Progenitor cell of endocrine pancreas (in vitro differentiated cells): ENCODE results near the gene RAB3IP. TPM values are rescaled to one million over a fixed set of nuclear protein-coding genes. Genes with fewer than 3 reads are reported as not detected.

Experiments used
- DNase-seq: peaks from one replicate; pipeline ENCODE4 v3.0.0; 2021; ENCODE audit warnings: low spot score; ENCODE audit not compliant: unreplicated experiment
- H3K27ac Mint-ChIP-seq: 2 replicates; pipeline ENCODE4 v1.8.0; 2021; ENCODE audit warnings: mild to moderate bottlenecking, moderate library complexity, mixed read lengths
- H3K27me3 Mint-ChIP-seq: 2 replicates; pipeline ENCODE4 v1.8.0; 2021; ENCODE audit warnings: mixed read lengths
- H3K36me3 Mint-ChIP-seq: 2 replicates; pipeline ENCODE4 v1.8.0; 2022; ENCODE audit warnings: mixed read lengths; ENCODE audit not compliant: insufficient read depth
- H3K4me1 Mint-ChIP-seq: 2 replicates; pipeline ENCODE4 v1.8.0; 2021; ENCODE audit warnings: low read depth, mixed read lengths
- H3K4me3 Mint-ChIP-seq: 2 replicates; pipeline ENCODE4 v1.8.0; 2021; ENCODE audit warnings: low read depth, mild to moderate bottlenecking, moderate library complexity, mixed read lengths
- H3K9me3 Mint-ChIP-seq: 2 replicates; pipeline ENCODE4 v1.8.0; 2021; ENCODE audit warnings: low read depth, mixed read lengths
- total RNA-seq: library from RNA; stranded (reverse); gene quantifications from 2 replicates; pipeline ENCODE4 v1.2.1, GENCODE V29; 2021
- TF ChIP-seq, protein P1 (sequence below): fragments of 200-600 bp; sonication (generic); IDR thresholded peaks from one replicate; pipeline ENCODE4 v1.5.0; 2021; ENCODE audit warnings: antibody characterized with exemption, mild to moderate bottlenecking; ENCODE audit not compliant: unreplicated experiment

Gene RAB3IP
- total RNA-seq, 1 donor from 2014 or later: 85.6 TPM

DNA sequence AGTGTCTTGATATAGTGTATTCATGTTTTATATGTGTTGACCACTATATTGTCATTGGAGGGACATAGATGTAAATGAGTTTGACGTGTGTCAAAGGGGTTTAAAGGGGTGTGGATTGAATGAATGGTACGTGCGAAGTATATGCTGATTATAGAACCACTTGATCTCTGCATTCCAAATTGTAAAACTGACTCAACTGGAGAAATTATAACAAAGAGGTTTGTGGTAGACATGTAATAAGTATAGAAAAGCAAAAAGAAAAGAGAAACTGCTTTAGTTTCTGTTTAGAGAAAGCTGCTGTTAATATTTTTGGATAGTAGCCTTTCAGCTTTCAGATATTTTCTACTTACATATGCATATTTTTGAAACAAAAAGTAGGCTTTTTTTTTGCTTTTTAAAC is 77.4 kb downstream of the RAB3IP start:
- Mint-ChIP-seq H3K9me3 (peaks cover under 1% of the 10 kb centered on the region), H3K27me3 (no peaks in the 10 kb centered on the region)

DNA sequence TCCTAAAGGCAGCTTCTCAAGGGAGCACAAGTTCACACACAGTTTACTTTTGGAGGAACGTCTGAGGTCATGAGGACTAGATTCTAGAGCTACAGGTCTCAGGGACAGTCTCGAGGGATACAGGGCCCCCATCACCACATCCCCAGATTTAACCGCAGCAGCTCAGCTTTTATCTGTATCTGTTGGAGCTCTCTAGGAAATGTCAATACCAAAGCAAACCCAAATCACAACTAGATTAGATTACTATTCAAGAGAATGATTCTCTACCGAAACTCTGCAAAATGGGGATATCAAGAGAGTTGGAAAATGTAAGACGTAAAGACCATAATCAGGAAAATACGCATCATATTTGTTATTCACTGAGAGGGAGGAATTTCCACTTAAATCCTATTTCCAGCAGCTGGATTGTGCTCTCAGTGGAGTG is 82.4 kb downstream of the RAB3IP start:
- Mint-ChIP-seq H3K9me3 (no peaks in the 10 kb centered on the region), H3K4me1 (peaks cover 3% of the 10 kb centered on the region), H3K27ac (peak overlapping the region; percentile 33), H3K36me3 (peaks cover 9% of the 10 kb centered on the region), H3K27me3 (no peaks in the 10 kb centered on the region), H3K4me3 (no peak overlapping the region)
- TF ChIP-seq, protein P1, sequence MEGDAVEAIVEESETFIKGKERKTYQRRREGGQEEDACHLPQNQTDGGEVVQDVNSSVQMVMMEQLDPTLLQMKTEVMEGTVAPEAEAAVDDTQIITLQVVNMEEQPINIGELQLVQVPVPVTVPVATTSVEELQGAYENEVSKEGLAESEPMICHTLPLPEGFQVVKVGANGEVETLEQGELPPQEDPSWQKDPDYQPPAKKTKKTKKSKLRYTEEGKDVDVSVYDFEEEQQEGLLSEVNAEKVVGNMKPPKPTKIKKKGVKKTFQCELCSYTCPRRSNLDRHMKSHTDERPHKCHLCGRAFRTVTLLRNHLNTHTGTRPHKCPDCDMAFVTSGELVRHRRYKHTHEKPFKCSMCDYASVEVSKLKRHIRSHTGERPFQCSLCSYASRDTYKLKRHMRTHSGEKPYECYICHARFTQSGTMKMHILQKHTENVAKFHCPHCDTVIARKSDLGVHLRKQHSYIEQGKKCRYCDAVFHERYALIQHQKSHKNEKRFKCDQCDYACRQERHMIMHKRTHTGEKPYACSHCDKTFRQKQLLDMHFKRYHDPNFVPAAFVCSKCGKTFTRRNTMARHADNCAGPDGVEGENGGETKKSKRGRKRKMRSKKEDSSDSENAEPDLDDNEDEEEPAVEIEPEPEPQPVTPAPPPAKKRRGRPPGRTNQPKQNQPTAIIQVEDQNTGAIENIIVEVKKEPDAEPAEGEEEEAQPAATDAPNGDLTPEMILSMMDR: no peak
- no peak for DNase-seq

More for the DNA sequence above, 77.4 kb downstream of the RAB3IP start:
- TF ChIP-seq, protein P1: no peak
- H3K4me1 Mint-ChIP-seq: peaks cover 2% of the 10 kb centered on the region
- no peak overlapping the region for H3K27ac Mint-ChIP-seq
- peaks cover 26% of the 10 kb centered on the region for H3K36me3 Mint-ChIP-seq
- H3K4me3 Mint-ChIP-seq: no peak overlapping the region
- DNase-seq: no peak

DNA sequence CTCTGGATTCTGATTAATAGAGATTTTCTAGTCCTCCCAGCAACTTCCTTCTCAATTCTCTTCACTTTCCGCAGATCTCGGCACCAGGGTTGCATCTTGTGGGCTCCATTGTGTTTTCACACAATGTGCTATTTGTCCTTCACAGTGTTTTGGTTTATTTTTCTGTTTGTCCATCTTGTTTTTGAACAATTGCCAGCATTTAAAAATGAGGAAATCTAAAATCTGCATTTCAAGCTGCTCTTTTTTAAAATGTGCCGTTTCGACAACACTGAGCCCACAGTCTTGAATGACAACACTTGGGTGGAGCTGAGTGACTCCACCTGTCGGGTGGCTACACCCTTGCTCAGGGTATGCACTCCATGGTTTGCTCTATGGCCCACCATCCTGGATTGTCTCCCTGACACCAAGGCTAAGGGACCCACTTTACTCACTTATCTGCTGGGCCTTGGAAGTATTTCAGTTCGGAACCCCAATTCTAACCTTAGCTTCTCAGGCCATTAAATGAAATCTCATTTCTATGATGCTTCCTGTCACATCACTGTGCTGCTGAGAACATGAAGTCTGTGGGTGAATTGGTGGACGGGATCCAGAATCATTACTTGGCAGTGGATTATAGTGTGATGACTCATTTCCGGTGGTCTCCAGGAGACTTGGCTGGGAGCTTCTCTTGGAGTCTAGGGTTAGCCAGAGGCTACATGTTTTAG is 82.9 kb downstream of the RAB3IP start:
- no peak overlapping the region for H3K27ac Mint-ChIP-seq
- TF ChIP-seq, protein P1: no peak
- DNase-seq: no peak
- peaks cover 6% of the 10 kb centered on the region for H3K36me3 Mint-ChIP-seq
- peaks cover 3% of the 10 kb centered on the region for H3K4me1 Mint-ChIP-seq
- H3K27me3 Mint-ChIP-seq: no peaks in the 10 kb centered on the region
- H3K4me3 Mint-ChIP-seq: no peak overlapping the region
- H3K9me3 Mint-ChIP-seq: no peaks in the 10 kb centered on the region

DNA sequence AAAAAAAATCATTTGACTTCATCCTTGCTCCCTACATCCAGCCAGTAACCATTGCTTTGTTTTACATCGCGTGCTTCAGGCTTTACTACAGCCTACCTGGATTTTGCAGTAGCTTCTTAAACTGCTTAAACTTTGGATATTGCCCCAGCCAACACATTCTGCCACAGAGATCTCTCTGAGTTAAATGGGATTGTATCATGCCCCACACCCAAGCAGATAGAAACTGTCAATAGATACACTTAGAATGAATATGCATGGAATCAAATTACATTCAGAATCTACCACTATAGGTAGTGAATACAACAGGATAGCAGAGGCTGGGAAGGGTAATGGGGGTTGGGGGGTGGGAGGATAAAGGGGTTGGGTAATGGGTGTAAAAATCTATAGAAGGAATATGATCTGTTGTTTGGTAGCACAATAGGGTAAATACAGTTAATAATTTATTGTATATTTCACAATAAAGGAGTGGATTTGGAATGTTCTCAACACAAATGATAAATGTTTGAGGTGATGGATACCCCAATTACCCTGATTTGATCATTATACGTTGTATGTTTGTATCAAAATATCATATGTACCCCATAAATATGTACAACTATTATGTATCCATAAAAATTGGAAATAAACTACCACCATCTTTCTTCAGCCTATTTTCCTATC is 83.7 kb downstream of the RAB3IP start:
- H3K4me1 Mint-ChIP-seq: peaks cover 3% of the 10 kb centered on the region
- TF ChIP-seq, protein P1: no peak
- no peaks in the 10 kb centered on the region for H3K27me3 Mint-ChIP-seq
- H3K9me3 Mint-ChIP-seq: no peaks in the 10 kb centered on the region
- H3K36me3 Mint-ChIP-seq: peaks cover 3% of the 10 kb centered on the region
- no peak overlapping the region for H3K4me3 Mint-ChIP-seq
- no peak for DNase-seq
- H3K27ac Mint-ChIP-seq: no peak overlapping the region

DNA sequence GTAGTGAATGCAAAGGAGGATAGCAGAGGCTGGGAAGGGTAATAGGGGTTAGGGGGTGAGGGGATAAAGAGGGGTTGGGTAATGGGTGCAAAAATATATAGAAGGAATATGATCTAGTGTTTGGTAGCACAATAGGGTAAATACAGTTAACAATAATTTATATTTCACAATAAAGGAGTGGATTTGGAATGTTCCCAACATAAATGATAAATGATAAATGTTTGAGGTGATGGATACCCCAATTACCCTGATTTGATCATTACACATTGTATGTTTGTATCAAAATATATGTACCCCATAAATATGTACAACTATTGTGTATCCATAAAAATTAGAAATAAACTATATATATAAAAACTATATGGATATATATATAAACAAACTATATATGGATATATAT is 85.4 kb downstream of the RAB3IP start:
- Mint-ChIP-seq H3K36me3 (no peaks in the 10 kb centered on the region), H3K4me1 (peaks cover 3% of the 10 kb centered on the region), H3K27ac (no peak overlapping the region), H3K4me3 (no peak overlapping the region), H3K9me3 (no peaks in the 10 kb centered on the region), H3K27me3 (peaks cover under 1% of the 10 kb centered on the region)
- TF ChIP-seq, protein P1: no peak
- no peak for DNase-seq
